GM06990 (cell line): ENCODE results near the gene FASTKD2.

Experiments
- DNase-seq: peaks from one replicate; pipeline ENCODE4 v3.0.0-alpha.2; 2011; ENCODE audit not compliant: insufficient read length; ENCODE audit errors: extremely low read depth
- H3K27me3 ChIP-seq: replicated peaks from 2 replicates; pipeline ENCODE4 v1.6.0; 2011; ENCODE audit warnings: low read length; ENCODE audit not compliant: control insufficient read depth, insufficient read depth
- H3K36me3 ChIP-seq: 2 replicates; pipeline ENCODE4 v1.5.1; 2011; ENCODE audit warnings: low read length; ENCODE audit not compliant: control insufficient read depth, insufficient read depth
- H3K4me3 ChIP-seq: replicated peaks from 2 replicates; pipeline ENCODE4 v1.5.1; 2011; ENCODE audit warnings: low read depth, mild to moderate bottlenecking, control low read depth, low read length
- CTCF ChIP-seq: IDR thresholded peaks from 2 replicates; pipeline ENCODE4 v1.5.1; 2011; ENCODE audit warnings: low read length, control low read depth, mild to moderate bottlenecking, inconsistent platforms; ENCODE audit not compliant: insufficient read depth, poor library complexity, severe bottlenecking

The FASTKD2 gene

DNA sequence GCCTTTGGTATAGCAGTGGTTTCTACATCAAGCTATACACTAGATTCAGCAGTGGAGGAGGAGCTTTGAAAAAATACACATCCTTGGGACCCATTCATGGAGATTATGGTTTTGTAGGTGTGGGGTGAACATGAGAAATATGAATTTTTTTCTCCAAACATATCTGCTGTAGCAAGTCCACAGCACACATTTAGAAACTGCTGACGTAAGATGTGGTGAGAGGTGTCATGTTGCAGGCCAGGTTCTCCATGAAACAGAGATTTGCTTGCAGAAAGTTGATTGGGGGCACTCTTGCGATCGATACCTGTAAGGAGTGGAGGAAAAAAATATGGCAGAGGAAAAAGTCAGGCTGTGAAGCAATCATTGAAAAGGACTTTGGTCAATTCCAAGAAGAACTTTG, 67.9 kb downstream of the FASTKD2 start:
- Histone ChIP-seq H3K27me3 (no peaks in the 10 kb centered on the region), H3K4me3 (no peak overlapping the region), H3K36me3 (no peaks in the 10 kb centered on the region)
- no peak for TF ChIP-seq CTCF
- no peak for DNase-seq

- Histone ChIP-seq H3K36me3 (no peaks in the 10 kb centered on the region), H3K4me3 (no peak overlapping the region), H3K27me3 (no peaks in the 10 kb centered on the region)
- no peak for TF ChIP-seq CTCF
- DNase-seq = no peak
Observed at GRCh38 chr2:206836722-206837121, 71.3 kb downstream of the FASTKD2 start.

GRCh38 chr2:206837775-206838174, 72.4 kb downstream of the FASTKD2 start:
- Histone ChIP-seq H3K4me3 (no peak overlapping the region), H3K27me3 (no peaks in the 10 kb centered on the region), H3K36me3 (no peaks in the 10 kb centered on the region)
- DNase-seq = no peak
- no peak for TF ChIP-seq CTCF

GRCh38 chr2:206838690-206839089, 73.3 kb downstream of the FASTKD2 start:
- no peaks in the 10 kb centered on the region for H3K27me3 ChIP-seq
- no peak for TF ChIP-seq CTCF
- no peaks in the 10 kb centered on the region for H3K36me3 ChIP-seq
- no peak overlapping the region for H3K4me3 ChIP-seq
- no peak for DNase-seq

GRCh38 chr2:206840999-206841398, 75.6 kb downstream of the FASTKD2 start:
- H3K27me3 ChIP-seq = no peaks in the 10 kb centered on the region
- H3K4me3 ChIP-seq = no peak overlapping the region
- TF ChIP-seq CTCF = no peak
- DNase-seq = no peak
- no peaks in the 10 kb centered on the region for H3K36me3 ChIP-seq
